SK-MEL-5 (cell line): ENCODE data around the gene TMEM217. TPM values are rescaled to one million over a fixed set of nuclear protein-coding genes. Genes with fewer than 3 reads are reported as not detected.

Experiments used
- DNase-seq: peaks from one replicate; pipeline ENCODE4 v3.0.0-alpha.2; 2016; ENCODE audit warnings: low read depth, low spot score
- in situ Hi-C: cut with HindIII; loops from 2 replicates; pipeline ENCODE4 v1.10.0; 2016; ENCODE audit warnings: low sequenced_read_pairs, high pct_unique_total_duplicates, low pct_unique_long_range_greater_than_20kb
- total RNA-seq: library from RNA; depleted of rRNA; stranded (reverse); fragments of >200 nt; shearing (Covaris generic); gene quantifications from 2 replicates; pipeline ENCODE4 v1.2.3, GENCODE V29; 2014

The TMEM217 gene
- total RNA-seq, 1 experiment from 2014 or later, result 0.11 TPM

DNA sequence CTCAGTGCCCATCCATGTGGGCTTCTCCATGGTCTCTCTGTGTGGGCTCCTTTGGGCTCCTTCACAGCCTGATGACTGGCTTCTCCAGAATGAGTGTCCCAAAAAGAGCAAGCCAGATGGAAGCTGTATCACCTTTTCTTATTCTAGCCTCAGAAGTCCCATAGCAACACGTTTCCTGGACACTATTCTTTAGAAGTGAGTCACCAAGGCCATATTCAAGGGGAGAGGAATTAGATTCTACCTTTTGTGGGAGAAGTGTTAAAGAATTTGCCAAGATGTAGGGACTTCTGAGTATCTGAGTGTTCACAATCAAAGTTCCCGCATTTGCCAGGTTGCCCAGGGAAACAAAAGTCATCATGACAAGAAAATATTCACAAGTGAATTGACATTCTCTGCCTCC lies 21.0 kb downstream of the TMEM217 start:
- DNase-seq, result no peak
- in situ Hi-C loops, result no loop called here

DNA sequence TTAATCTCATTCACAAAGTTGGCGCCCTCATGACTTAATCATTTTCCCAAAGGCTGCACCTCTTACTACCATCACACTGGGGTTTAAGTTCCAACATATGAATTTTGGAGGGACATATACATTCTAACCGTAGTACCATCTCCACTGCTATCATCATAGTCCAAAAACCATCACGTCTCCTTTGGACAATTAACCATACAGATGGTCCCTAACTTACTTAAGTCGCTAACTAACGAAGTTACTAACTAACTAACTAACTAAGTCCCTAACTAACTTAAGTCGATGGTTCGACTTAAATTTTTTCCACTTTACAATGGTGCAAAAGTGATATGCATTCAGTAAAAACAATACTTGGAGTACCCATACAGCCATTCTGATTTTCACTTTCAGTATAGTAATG lies 24.4 kb downstream of the TMEM217 start:
- DNase-seq, result no peak
- in situ Hi-C loops, result no loop called here

DNA sequence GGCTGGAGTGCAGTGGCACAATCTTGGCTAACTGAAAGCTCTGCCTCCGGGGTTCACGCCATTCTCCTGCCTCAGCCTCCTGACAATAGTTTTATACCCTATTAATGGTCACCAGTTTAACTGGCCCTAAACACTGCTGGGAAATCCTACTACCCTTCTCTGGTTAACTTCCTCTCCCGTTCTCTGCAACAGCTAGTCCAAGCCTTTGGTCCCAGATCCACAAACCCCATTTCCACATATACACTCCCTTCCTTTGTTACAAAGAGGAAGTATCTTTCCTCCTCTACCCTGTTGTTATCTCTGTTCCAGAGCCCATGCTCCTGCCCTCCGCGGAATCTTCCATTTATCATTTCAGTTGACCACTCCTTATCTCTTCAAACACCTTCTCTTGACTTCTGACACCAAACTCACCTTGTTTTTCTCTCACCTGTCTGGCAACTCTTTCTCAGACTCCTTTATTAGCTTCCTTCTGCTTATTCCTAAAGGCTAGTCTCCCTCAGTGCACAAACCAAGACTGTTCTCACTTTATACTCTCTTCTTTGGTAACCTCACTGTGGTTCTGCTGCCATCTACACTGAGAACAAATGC lies 25.4 kb downstream of the TMEM217 start:
- in situ Hi-C loops, result no loop called here

DNA sequence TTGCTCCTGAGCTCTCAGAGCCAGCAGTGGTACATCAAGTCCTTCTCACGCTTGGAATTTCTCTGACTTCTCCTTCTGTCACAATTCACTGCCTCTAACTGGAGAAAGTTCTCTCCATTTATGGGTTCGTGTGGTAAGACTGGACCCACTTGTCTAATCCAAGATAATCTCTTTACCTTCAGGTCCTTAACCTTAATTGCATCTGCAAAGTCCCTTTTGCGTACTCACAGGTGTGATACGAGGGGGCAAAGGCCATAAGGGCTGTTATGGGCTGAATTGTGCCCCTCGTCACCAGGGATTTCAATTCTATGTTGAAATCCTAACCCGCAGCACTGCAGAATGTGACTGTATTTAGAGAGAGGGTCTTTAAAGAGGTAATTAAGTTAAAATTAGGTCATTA lies 27.8 kb downstream of the TMEM217 start:
- in situ Hi-C loops, result no loop called here
- no peak for DNase-seq

More for the DNA sequence above, 25.4 kb downstream of the TMEM217 start:
- no peak for DNase-seq

DNA sequence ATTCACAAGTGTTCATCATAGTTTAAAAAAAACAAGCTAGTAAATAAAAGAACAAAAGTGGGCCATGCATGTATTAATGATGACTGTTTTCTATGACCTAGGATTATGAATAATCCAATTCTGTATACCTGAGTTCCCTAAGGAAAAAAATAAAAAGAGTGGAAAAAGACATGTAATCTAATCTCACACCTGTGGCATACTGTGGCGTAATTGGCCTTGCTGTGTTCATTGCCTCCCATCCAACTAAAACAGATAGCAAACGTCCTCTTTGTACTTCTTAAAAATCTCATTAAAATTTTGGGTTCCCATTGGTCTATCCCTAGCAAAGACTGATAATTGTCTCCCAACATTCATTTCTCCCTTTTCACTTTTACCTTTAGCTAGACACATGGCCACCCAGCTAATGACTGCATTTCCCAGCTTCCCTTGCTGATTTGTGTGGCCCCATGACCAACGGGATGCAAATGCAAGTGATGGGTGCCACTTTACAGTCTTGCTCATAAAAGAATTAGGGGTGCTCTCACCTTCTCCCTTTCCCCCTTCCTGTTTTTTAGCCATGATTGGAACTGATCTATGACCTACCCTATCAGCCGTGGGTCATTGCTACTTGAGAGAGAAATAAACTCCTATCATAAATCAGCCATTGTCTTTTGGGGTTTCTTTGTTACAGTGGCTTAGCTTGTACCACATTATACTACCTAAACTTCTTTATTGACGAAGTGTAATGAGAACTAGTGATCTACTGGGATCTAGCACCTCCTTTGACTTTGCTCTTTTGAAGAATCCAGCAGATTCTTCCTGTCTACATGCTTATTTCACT lies 32.4 kb downstream of the TMEM217 start:
- in situ Hi-C loops, result no loop called here

DNA sequence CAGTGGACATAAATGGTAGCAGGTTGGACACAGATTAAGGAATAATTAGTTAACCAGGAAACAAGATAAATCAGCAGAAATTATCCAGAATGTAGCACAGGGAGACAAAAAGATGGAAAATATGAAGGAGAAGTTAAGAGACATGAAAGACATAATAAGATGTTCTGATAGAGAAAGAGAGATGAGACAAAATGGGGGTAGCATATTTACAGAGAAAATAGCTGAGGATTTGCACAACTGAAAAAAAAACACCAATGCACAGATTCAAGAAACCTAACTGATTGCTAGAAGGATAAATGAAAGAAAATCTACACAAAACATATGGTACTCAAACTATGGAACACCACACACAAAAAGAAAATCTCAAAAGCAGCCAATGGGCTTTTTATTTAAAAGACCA lies 35.0 kb downstream of the TMEM217 start:
- DNase-seq, result no peak
- in situ Hi-C loops, result no loop called here

More for the DNA sequence above, 32.4 kb downstream of the TMEM217 start:
- no peak for DNase-seq

DNA sequence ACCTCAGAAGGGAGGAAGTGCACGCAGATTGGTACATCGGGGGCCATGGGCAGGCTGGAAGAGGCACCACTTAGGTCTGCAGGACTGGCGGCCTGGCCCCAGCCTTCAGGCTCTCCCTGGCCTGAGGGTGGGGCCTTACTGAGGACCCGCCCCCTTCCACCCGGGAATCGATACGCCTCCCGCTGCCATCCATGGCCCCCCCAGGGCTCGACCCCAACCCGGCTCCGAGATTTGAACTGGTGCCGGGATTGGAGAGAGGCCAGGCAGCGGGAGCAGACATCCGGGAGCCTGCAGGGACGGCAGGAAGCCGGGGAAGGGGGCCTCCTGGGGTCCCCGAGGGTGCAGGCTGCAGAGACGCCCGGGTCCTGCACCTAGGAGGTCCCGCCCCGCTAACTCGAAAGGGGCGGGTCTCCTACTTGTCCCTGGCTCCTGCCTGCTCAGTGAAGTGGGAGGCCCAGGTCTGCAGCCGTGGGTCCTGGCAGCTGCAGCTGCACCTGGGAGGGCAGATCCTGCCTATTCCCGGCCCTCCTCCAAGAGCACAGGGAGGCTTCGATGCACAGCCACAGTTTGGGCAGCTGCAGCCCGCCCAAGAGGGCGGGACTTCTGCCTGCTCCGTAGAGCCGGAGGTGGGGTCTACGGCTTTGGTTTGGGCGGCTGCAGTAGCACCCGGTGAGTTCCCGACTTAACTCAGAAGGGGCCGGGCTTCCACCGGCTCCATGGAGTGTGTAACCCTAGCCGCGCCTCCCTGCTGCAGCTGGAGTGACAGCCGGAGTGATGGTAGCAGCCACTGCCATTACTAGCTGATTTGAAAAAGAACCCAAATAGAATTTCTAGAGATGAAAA lies 35.6 kb downstream of the TMEM217 start:
- peak; percentile 93 for DNase-seq
- in situ Hi-C loops, result no loop called here

DNA sequence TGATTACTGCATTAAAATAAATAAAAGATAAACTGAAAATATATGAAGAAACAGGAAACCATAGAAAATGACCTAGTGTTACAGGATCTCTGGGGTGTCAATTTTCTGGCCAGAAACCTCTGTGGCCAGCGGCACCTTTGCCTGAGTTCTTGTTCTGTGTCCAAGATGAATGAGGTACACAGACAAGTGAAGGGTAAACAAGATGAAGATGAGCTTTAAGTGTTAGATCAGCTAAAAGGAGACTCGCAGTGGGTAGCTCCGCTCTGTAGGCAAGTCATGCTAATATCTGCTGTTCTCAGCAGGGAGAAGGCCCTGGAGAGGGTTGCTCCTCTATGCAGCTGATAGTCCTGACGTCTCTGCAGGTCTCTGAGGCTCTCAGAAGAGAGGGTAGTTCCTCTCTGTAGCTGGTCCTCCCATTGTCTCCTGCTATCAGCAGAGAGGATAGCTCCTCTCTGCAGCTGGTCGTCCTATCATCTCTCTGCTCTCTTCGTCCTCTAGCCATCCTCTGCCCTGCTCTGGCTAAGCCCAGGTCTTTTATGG lies 36.3 kb downstream of the TMEM217 start:
- in situ Hi-C loops, result no loop called here
- no peak for DNase-seq

DNA sequence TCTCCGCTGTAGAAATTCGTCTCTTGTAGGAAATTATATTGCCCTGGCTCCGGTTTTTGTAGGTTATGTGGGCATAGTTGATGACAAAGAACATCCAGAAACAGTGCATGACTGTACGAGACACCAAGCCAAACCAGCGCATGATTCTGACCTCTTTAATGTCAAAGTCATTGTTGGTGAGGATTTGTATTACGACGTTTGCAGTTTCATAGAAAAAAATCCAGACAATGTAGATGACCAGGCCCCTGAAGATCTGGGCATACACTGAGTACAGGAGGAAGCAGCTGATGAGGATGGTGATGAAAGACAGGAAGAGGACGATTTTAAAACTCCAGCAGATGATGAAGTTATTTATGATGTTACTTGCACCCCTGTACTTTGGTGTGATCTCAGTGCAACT lies 39.4 kb downstream of the TMEM217 start:
- in situ Hi-C loops, result no loop called here
- DNase-seq, result no peak

DNA sequence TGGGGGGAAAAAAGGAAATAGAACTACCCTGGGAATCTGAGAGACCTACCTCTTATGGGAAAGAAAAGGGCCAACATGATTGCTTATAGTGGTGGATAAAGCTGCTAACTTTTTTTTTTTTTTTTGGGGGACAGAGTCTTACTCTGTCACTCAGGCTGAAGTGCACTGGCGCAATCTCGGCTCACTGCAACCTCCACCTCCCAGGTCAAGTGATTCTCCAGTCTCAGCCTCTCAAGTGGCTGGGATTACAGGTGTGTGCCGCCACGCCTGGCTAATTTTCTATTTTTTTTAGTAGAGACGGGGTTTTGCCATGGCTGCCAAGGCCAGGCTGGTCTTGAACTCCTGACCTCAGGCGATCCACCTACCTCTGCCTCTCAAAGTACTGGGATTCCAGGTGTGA lies 39.9 kb downstream of the TMEM217 start:
- in situ Hi-C loops, result no loop called here
- DNase-seq, result no peak

DNA sequence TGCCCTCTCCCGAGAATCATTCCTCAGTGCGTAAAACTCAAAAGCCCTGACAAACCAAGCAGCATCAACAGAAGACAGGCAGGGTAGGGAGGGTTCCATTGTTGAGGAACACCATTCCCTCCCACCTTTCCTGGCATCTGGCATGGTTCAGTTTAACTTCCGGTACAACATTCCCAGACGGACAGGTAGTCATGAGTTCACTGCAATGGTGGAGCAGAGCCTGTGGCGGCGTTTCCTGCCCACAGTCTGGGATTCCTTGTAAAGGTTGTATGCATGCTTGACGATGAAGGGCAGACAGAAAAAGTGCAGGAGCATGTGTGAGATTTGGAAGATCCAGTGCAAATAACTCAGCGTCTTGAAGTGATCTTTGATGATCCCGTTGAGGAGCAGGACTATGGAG lies 45.7 kb downstream of the TMEM217 start:
- no peak for DNase-seq
- in situ Hi-C loops, result no loop called here

DNA sequence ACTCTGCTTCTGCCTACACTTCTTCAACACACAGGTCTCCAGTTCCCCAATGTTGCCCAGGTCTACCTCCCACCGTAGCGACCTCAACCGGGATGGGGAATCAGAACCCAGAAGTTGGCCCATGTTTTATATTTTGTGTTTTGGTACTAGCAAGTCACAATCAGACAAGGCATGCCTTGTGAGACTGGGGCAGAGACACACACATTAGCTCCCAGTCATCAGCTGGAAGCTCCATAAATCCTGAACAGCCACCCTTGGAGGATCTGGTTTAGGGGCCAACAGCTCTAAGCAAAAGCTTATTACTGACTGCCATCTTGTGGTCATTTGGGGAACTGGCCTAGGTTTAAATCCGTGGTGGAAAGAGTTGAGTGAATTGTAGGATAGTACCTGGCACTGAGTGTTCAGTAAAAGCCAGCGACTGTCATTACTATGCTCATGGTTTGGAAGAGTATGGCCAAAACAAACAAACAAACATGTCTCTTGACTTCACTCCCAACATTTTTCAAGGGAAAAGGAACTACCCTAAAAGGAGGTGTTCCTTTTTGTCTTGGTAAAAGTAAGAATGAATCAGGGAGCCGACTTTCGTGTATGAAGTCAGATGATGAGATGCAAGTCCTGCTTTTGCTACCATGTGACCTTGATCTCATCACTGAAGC lies 47.5 kb downstream of the TMEM217 start:
- in situ Hi-C loops, result no loop called here
- DNase-seq, result peak; percentile 90

DNA sequence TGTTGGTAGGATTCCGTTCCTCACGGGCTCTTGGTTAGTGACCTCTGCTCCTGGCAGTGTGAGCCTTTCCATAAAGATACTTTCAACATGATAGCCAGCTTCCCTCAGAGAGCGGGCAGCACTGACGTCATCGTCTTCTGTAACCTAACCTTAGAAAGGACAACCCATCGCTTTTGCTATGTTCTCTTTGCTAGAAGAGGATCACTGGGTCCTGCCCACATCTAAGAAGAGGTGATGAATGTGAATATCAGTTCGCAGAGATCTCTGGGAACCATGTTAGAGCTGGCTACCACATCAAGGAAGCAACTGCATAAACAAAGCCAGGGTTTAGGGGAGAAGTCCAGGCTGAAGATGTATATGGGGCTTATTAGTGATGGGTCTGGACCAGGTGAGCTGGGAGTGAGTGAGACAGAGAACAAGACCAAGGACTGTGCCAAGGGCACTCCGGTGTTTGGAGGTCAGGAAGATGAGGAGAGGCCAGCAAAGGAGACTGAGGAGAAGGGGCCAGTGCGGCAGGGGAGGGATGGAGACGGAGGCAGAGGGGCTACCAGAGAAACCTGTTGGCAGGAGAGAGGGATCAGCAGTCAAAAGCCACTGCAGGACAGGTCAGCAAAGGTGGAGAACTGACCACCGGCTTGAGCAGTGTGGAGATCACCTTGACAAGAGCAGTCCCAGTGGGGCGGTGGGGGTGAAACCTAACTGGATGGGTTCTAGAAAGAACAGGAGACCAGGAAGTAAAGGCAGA lies 48.3 kb downstream of the TMEM217 start:
- DNase-seq, result no peak
- in situ Hi-C loops, result no loop called here

DNA sequence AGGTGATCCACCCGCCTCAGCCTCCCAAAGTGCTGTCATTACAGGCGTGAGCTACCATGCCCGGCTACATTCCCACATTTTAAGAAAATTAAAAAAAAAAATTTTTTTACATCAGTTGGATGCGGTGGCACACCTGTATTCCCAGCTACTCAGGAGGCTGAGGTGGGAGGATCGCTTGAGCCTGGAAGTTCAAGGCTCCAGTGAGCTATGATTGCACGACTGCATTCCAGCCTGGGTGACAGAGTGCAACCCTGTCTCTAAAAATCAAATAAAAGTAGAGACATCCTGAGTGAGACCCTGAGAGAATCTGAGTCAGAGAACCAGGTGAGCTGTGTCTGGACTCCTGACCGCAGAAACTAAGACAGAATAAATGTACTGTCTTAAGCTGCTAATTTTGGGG lies 49.2 kb downstream of the TMEM217 start:
- in situ Hi-C loops, result no loop called here
- DNase-seq, result no peak

DNA sequence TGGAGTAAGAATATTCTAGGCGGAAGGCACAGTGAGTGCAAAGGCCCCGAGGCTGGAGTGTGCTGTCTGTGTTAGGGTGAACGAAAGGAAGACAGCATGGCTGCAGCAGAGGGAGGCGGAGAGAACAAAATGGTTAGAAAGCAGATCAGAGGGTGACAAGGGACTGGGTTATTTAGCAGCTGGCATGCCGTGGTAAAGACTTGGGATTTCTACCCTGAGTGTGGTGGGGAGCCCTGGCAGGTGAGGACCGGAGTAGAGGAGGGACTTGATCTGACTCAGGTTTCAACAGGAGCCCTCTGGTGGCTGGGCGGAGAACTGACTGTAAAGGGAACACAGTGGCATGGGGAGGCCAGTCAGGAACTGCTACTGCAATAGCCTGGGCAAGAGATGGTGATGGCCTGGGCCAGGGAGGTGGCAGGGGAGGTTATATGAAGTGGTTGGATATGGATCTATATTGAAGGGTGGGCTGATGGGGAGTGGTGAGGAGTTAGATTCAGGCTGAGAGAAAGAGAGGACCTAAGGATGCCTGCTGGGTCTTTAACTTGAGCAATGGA lies 50.0 kb downstream of the TMEM217 start:
- in situ Hi-C loops, result no loop called here
- DNase-seq, result peak; percentile 88

DNA sequence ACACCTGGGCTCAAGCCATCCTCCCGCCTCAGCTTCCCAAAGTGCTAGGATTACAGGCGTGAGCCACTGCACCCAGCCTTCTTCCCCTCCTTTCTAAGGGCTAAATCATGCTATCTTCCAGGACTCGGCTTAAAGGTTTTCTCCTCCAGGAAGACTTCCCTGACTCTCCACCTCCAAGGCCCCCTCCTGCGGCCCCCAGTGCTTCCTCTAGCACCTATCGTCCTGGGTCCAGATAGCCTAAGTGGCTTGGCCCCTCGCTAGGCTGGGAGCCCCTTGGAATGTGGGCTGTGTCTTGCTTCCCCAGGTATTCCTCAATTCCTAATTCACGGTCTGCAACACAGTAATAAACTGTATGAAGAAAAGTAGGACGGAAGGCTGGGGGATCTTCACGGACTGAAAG lies 51.3 kb downstream of the TMEM217 start:
- in situ Hi-C loops, result no loop called here
- DNase-seq, result no peak

DNA sequence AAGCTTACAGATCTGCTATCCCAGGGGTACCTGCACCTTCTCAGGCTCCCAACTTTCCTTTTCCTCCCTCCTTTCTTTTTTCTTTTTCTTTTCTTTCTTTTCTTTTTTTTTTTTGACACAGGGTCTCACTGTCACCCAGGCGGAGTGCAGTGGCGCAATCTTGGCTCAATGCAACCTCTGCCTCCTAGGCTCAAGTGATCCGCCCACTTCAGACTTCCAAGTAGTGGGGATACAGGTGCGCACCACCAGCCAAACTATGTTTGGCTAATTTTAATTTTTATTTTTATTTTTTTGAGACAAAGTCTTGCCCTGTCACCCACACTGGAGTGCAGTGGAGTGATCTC lies 52.0 kb downstream of the TMEM217 start:
- in situ Hi-C loops, result no loop called here

More for the DNA sequence above, 52.0 kb downstream of the TMEM217 start:
- DNase-seq, result no peak
